Activated CD4-positive, alpha-beta memory T cell treated with anti-CD3 and anti-CD28 coated beads, Interleukin-2, amount 10 ng/mL, durations not matched to agents 7 days and 5 days (primary cell): ENCODE measurements around the gene CPVL. TPM values are rescaled to one million over a fixed set of nuclear protein-coding genes. Genes with fewer than 3 reads are reported as not detected.

Experiments used
- CTCF ChIA-PET: fragments of 350-600 bp; sonication (Branson Sonifier 250); formaldehyde crosslinking; loops from one replicate; lab custom pipeline; 2021; ENCODE audit warnings: antibody characterized with exemption, inconsistent platforms; lab: Charles Lee
- POLR2A ChIA-PET: fragments of 350-600 bp; sonication (Branson Sonifier 250); formaldehyde crosslinking; loops from one replicate; lab custom pipeline; 2021; ENCODE audit warnings: antibody characterized with exemption; lab: Charles Lee
- DNase-seq: peaks from one replicate; pipeline ENCODE4 v3.0.0-alpha.2; 2020
- H3K27ac Mint-ChIP-seq: one replicate; pipeline ENCODE4 v1.8.0; 2021; ENCODE audit warnings: mild to moderate bottlenecking, mixed read lengths
- H3K27me3 Mint-ChIP-seq: one replicate; pipeline ENCODE4 v1.8.0; 2021; ENCODE audit warnings: mixed read lengths
- H3K36me3 Mint-ChIP-seq: one replicate; pipeline ENCODE4 v1.8.0; 2021; ENCODE audit warnings: low read depth, mixed read lengths
- H3K4me1 Mint-ChIP-seq: one replicate; pipeline ENCODE4 v1.8.0; 2021; ENCODE audit warnings: mixed read lengths
- H3K4me3 Mint-ChIP-seq: one replicate; pipeline ENCODE4 v1.8.0; 2021; ENCODE audit warnings: mild to moderate bottlenecking, mixed read lengths
- H3K9me3 Mint-ChIP-seq: one replicate; pipeline ENCODE4 v1.8.0; 2021; ENCODE audit warnings: mixed read lengths
- total RNA-seq, 2 experiments: library from RNA; stranded (reverse); gene quantifications; one replicate each; pipeline ENCODE4 v1.2.3, GENCODE V29; 2021

The CPVL gene
- total RNA-seq, 2 experiments from 2014 or later, result 1.8 to 2.1 TPM

DNA sequence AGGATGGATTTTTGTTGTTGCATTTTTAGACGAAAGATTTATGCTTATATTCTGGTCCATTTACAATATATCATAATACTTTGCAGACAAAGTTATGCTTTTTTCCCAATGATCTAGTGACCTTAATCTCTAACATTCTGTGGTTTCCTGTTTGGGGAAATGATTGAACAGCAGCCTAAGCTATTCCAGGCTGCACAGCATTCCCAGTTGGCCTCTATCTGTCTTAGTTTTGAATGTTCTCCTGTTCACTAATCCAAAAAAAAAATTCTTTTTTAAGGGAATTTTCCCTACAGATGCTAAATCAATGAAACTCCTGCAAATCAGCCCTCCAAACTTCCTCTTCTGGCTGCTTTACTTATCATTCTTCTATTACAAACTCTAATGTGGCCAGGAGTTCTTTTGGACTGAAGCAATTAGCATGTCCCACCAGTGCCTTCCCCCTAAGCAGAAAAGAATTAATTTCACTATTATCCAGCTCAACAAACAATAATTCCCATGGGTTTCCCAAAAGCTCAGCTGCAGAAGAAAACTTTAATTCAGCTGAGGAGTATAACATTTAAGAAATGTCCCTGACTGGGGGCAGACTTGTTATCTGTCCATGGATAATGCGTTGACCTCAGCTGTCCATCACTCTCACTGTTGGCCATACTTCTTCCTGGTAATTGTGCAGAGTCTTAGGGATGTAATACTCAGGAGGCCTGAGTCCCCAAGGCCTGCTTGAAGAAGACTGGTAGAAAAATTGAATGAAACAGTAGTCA lies 106.3 kb downstream of the CPVL start:
- no peak for DNase-seq
- CTCF ChIA-PET, result interaction anchor here (0.5 kb wide), 1 partner anchor 29 kb away, joined by 4 read pairs; no protein-coding TSS in a partner anchor
- POLR2A ChIA-PET, result no interaction called here

GRCh38 chr7:29038463-29038862 lies 107.9 kb downstream of the CPVL start:
- no peak for DNase-seq
- H3K27me3 Mint-ChIP-seq, result no peaks in the 10 kb centered on the region
- H3K36me3 Mint-ChIP-seq, result no peaks in the 10 kb centered on the region
- peaks cover 33% of the 10 kb centered on the region for H3K4me1 Mint-ChIP-seq
- POLR2A ChIA-PET, result no interaction called here
- H3K27ac Mint-ChIP-seq, result no peak overlapping the region
- no peak overlapping the region for H3K4me3 Mint-ChIP-seq
- H3K9me3 Mint-ChIP-seq, result no peaks in the 10 kb centered on the region
- CTCF ChIA-PET, result no interaction called here

More for the DNA sequence above, 106.3 kb downstream of the CPVL start:
- Mint-ChIP-seq H3K4me3 (no peak overlapping the region), H3K9me3 (no peaks in the 10 kb centered on the region), H3K27me3 (no peaks in the 10 kb centered on the region), H3K27ac (no peak overlapping the region), H3K4me1 (peaks cover 31% of the 10 kb centered on the region), H3K36me3 (no peaks in the 10 kb centered on the region)

GRCh38 chr7:29035044-29035740 lies 111.1 kb downstream of the CPVL start:
- ChIA-PET CTCF (no interaction called here), POLR2A (no interaction called here)
- peaks cover 33% of the 10 kb centered on the region for H3K4me1 Mint-ChIP-seq
- peak overlapping the region; percentile 70 for H3K27ac Mint-ChIP-seq
- H3K4me3 Mint-ChIP-seq, result no peak overlapping the region
- H3K9me3 Mint-ChIP-seq, result no peaks in the 10 kb centered on the region
- peak; percentile 50 for DNase-seq
- no peaks in the 10 kb centered on the region for H3K36me3 Mint-ChIP-seq
- H3K27me3 Mint-ChIP-seq, result no peaks in the 10 kb centered on the region

DNA sequence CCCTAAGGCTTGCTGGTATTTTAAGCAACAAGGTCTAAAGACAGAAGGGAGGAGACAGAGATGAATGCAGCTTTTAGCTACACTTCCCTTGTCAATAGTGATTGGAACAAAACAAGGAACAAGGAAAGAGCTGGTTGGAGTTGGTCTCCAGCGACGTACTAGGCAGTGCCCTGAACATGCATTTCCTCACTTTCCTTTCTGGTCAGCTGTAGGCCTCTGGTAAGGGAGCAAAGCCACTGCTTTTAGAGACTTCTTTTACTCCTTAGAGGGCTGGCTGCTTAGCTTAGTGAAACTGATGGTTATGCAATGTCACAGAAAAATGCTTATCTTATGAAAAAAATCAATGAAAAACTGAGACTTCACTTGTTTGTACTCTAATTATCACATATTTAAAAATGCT lies 112.8 kb downstream of the CPVL start:
- Mint-ChIP-seq H3K36me3 (no peaks in the 10 kb centered on the region), H3K4me3 (no peak overlapping the region), H3K27ac (no peak overlapping the region), H3K4me1 (peaks cover 27% of the 10 kb centered on the region), H3K9me3 (no peaks in the 10 kb centered on the region), H3K27me3 (no peaks in the 10 kb centered on the region)
- no peak for DNase-seq
- POLR2A ChIA-PET, result no interaction called here
- CTCF ChIA-PET, result interaction anchor here (0.8 kb wide), 1 partner anchor 112 kb away, joined by 3 read pairs; no protein-coding TSS in a partner anchor

- H3K9me3 Mint-ChIP-seq, result peaks cover 5% of the 10 kb centered on the region
Observed at GRCh38 chr7:29032146-29032545, 114.2 kb downstream of the CPVL start.

DNA sequence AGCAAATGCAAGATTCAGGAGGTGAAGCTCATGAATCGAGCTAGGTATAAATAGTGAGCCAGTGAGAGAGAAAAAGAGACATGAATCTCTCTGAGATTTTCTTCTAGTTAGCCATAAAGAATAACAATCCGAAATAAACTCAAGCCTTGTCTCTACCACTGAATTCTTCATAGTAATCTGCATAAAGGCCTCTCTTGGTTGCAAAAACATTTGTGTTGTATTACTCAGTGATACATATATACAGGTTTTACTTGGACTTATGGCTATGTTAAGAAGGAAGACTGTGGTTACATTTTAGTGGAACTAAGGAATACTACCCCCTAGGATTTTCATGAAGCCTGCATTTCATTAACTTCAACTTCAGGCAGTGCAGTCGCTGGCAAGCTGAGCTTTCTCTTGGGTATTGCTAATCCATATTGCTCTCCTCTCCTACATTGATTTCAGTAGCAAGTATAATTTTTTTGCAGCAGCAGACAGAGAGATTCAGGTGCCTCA lies 115.5 kb downstream of the CPVL start:
- CTCF ChIA-PET, result no interaction called here
- Mint-ChIP-seq H3K9me3 (peaks cover 9% of the 10 kb centered on the region), H3K27me3 (peaks cover 9% of the 10 kb centered on the region), H3K4me3 (no peak overlapping the region), H3K4me1 (peaks cover 10% of the 10 kb centered on the region), H3K36me3 (no peaks in the 10 kb centered on the region), H3K27ac (no peak overlapping the region)
- no peak for DNase-seq
- POLR2A ChIA-PET, result no interaction called here

More at GRCh38 chr7:29032146-29032545, 114.2 kb downstream of the CPVL start:
- no peak for DNase-seq
- peaks cover 21% of the 10 kb centered on the region for H3K4me1 Mint-ChIP-seq
- H3K4me3 Mint-ChIP-seq, result no peak overlapping the region
- H3K36me3 Mint-ChIP-seq, result no peaks in the 10 kb centered on the region
- ChIA-PET CTCF (no interaction called here), POLR2A (no interaction called here)
- H3K27ac Mint-ChIP-seq, result no peak overlapping the region
- peaks cover 3% of the 10 kb centered on the region for H3K27me3 Mint-ChIP-seq

DNA sequence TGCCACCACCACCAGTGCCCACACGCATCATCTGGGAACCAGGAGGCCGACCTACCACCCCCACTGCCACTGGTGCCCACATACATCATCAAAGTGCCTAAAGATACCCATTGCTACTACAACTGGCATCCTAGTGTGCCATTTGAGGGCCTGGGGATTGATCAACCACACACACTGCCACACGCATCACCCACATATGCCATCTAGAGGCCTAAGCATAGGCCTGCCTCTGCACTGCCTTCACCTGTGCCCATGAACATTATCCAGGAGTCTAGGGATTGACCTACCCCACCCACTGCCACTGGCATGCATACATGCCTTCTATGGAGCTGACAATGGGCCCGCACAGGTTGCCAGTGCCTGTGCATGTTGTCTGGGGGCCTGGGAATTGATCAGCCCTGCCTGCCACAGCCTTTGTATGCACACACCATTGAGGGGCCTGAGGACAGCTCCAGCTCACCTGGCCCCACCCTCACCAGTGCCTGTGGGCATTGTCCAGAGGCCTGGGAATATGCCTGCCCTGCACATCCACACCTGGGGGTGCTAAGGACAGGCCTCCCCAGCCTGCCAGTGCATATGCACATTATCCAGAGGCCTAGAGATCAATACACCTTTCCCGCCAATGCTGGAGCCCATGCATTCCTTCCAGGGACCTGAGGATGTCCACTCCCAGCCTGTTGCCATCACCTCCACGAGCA lies 123.9 kb downstream of the CPVL start:
- H3K27me3 Mint-ChIP-seq, result peaks cover 11% of the 10 kb centered on the region
- no peaks in the 10 kb centered on the region for H3K4me1 Mint-ChIP-seq
- no peaks in the 10 kb centered on the region for H3K36me3 Mint-ChIP-seq
- POLR2A ChIA-PET, result no interaction called here
- no peak overlapping the region for H3K4me3 Mint-ChIP-seq
- H3K9me3 Mint-ChIP-seq, result peaks cover 23% of the 10 kb centered on the region
- H3K27ac Mint-ChIP-seq, result no peak overlapping the region
- CTCF ChIA-PET, result no interaction called here
- DNase-seq, result no peak

DNA sequence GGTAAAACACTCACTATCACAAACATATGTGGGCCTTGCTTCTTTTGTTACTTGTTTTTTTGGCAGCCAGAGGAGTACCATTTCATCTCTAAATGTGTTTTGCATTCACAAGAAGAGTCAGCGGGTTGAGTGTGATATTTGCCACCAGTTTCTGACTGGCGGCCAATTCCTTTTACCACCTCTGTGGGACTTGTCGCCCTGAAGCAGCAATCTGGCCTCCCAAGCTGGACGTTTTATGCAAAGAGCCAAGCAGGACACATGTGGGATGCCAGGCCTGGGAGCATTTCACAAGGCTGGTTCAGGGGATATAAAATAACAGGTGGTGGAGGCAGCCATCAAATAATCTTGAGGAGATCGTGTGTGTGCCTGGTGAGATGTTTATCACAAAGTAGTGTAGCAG lies 126.4 kb downstream of the CPVL start:
- CTCF ChIA-PET, result interaction anchor here (0.6 kb wide), 1 partner anchor 232 kb away, joined by 4 read pairs; no protein-coding TSS in a partner anchor
- no peak overlapping the region for H3K27ac Mint-ChIP-seq
- H3K4me3 Mint-ChIP-seq, result no peak overlapping the region
- no peaks in the 10 kb centered on the region for H3K4me1 Mint-ChIP-seq
- peaks cover 3% of the 10 kb centered on the region for H3K27me3 Mint-ChIP-seq
- peaks cover 18% of the 10 kb centered on the region for H3K9me3 Mint-ChIP-seq
- POLR2A ChIA-PET, result no interaction called here
- no peak for DNase-seq
- H3K36me3 Mint-ChIP-seq, result no peaks in the 10 kb centered on the region

- Mint-ChIP-seq H3K27me3 (no peaks in the 10 kb centered on the region), H3K4me3 (no peak overlapping the region), H3K4me1 (no peaks in the 10 kb centered on the region), H3K9me3 (peaks cover 14% of the 10 kb centered on the region), H3K27ac (no peak overlapping the region), H3K36me3 (no peaks in the 10 kb centered on the region)
- no peak for DNase-seq
- CTCF ChIA-PET, result no interaction called here
- POLR2A ChIA-PET, result no interaction called here
Observed at GRCh38 chr7:29019387-29019786, 127.0 kb downstream of the CPVL start.

GRCh38 chr7:29017713-29018112 lies 128.6 kb downstream of the CPVL start:
- Mint-ChIP-seq H3K9me3 (peaks cover 4% of the 10 kb centered on the region), H3K36me3 (no peaks in the 10 kb centered on the region), H3K27me3 (no peaks in the 10 kb centered on the region), H3K4me1 (no peaks in the 10 kb centered on the region), H3K4me3 (no peak overlapping the region), H3K27ac (no peak overlapping the region)
- CTCF ChIA-PET, result no interaction called here
- no peak for DNase-seq
- POLR2A ChIA-PET, result no interaction called here

GRCh38 chr7:29014725-29015124 lies 131.6 kb downstream of the CPVL start:
- Mint-ChIP-seq H3K36me3 (no peaks in the 10 kb centered on the region), H3K27me3 (no peaks in the 10 kb centered on the region), H3K27ac (no peak overlapping the region), H3K4me3 (no peak overlapping the region), H3K9me3 (no peaks in the 10 kb centered on the region), H3K4me1 (no peaks in the 10 kb centered on the region)
- DNase-seq, result no peak
- POLR2A ChIA-PET, result no interaction called here
- CTCF ChIA-PET, result interaction anchor here (0.7 kb wide), 1 partner anchor 87 kb away, joined by 3 read pairs; no protein-coding TSS in a partner anchor

GRCh38 chr7:29013931-29014330 lies 132.4 kb downstream of the CPVL start:
- Mint-ChIP-seq H3K27me3 (no peaks in the 10 kb centered on the region), H3K36me3 (no peaks in the 10 kb centered on the region), H3K4me3 (no peak overlapping the region), H3K27ac (no peak overlapping the region), H3K4me1 (no peaks in the 10 kb centered on the region), H3K9me3 (no peaks in the 10 kb centered on the region)
- no peak for DNase-seq
- CTCF ChIA-PET, result interaction anchor here (0.7 kb wide), 1 partner anchor 86 kb away, joined by 3 read pairs; no protein-coding TSS in a partner anchor
- POLR2A ChIA-PET, result no interaction called here
